A549 (cell line): ENCODE results near the gene ZFHX2. TPM values are rescaled to one million over a fixed set of nuclear protein-coding genes. Genes with fewer than 3 reads are reported as not detected.

Experiments
- ATAC-seq, 2 experiments: fragments of 200-7000 bp in 1 of 2; fragments of >200 bp in 1 of 2; cut with Nextera tagmentation in 1 of 2; cut with Tn5 transposase in 1 of 2; 3 replicates each; pipeline versions ENCODE4 v1.8.0 to v1.9.1; 2018 to 2020; ENCODE audit warnings: mild to moderate bottlenecking in 1 of 2, moderate library complexity in 1 of 2
- CTCF ChIA-PET: fragments of 300-600 bp; sonication (Branson Sonifier 250); formaldehyde crosslinking; extraction: SDS; loops from one replicate; lab custom pipeline; 2021; ENCODE audit warnings: antibody characterized with exemption, inconsistent platforms; lab: Yijun Ruan, JAX
- POLR2A ChIA-PET: fragments of 350-600 bp; formaldehyde crosslinking; extraction: SDS; loops from one replicate; lab custom pipeline; 2021; ENCODE audit warnings: antibody characterized with exemption, inconsistent platforms; lab: Yijun Ruan, JAX
- DNase-seq, 2 experiments: peaks; one replicate each; pipeline versions ENCODE4 v3.0.0 to v3.0.0-alpha.2; 2011 to 2016; ENCODE audit warnings: low read depth in 1 of 2, low spot score in 1 of 2
- FAIRE-seq: peaks from 2 replicates; lab custom pipeline; 2011; peaks lifted over from hg19 to GRCh38; lab: Jason Lieb, UNC
- H3K27ac ChIP-seq, 2 experiments: fragments of >200 bp; sonication (Bioruptor Twin); formaldehyde crosslinking; 3 replicates each; pipeline ENCODE4 v1.5.1; 2016 to 2017
- H3K4me1 ChIP-seq: fragments of >200 bp; sonication (Bioruptor Twin); formaldehyde crosslinking; 3 replicates; pipeline ENCODE4 v1.6.1; 2016
- H3K4me2 ChIP-seq: fragments of >200 bp; sonication (Bioruptor Twin); formaldehyde crosslinking; 3 replicates; pipeline ENCODE4 v1.6.1; 2016
- H3K4me3 ChIP-seq: fragments of >200 bp; sonication (Bioruptor Twin); formaldehyde crosslinking; 3 replicates; pipeline ENCODE4 v1.5.1; 2016
- H3K9me3 ChIP-seq: fragments of >200 bp; sonication (Bioruptor Twin); formaldehyde crosslinking; 3 replicates; pipeline ENCODE4 v1.6.1; 2016
- BHLHE40 ChIP-seq: IDR thresholded peaks from 2 replicates; pipeline ENCODE4 v1.6.1; 2012; ENCODE audit warnings: low read depth, low read length, inconsistent platforms
- CBX2 ChIP-seq: fragments of 200-600 bp; sonication (generic); IDR thresholded peaks from 2 replicates; pipeline ENCODE4 v1.6.1; 2016; ENCODE audit warnings: low read depth, mild to moderate bottlenecking, borderline replicate concordance
- CHD2 ChIP-seq: fragments of 150-350 bp; IDR thresholded peaks from 2 replicates; pipeline ENCODE4 v1.6.1; 2014; ENCODE audit warnings: low read length; ENCODE audit not compliant: partially characterized antibody
- FOSB ChIP-seq: fragments of 250-450 bp; sonication (Bioruptor Pico); IDR thresholded peaks from 2 replicates; pipeline ENCODE4 v1.5.0; 2020; ENCODE audit warnings: mild to moderate bottlenecking, moderate library complexity
- FOXS1 ChIP-seq: fragments of 250-450 bp; sonication (Bioruptor Pico); IDR thresholded peaks from 2 replicates; pipeline ENCODE4 v1.5.0; 2020; ENCODE audit warnings: mild to moderate bottlenecking, moderate library complexity
- MAZ ChIP-seq: fragments of 150-350 bp; IDR thresholded peaks from 2 replicates; pipeline ENCODE4 v1.6.1; 2014; ENCODE audit warnings: antibody characterized with exemption, low read depth, low read length, borderline replicate concordance
- MYC ChIP-seq: IDR thresholded peaks from 2 replicates; pipeline ENCODE4 v1.6.1; 2012; ENCODE audit warnings: mild to moderate bottlenecking, inconsistent platforms, low read length, improper control_type of control experiment, borderline replicate concordance
- NFE2L2 ChIP-seq: fragments of 150-350 bp; conservative IDR thresholded peaks from 2 replicates; pipeline ENCODE4 v1.6.1; 2014; ENCODE audit warnings: low read length
- RARB ChIP-seq: fragments of 250-450 bp; sonication (Bioruptor Pico); IDR thresholded peaks from 2 replicates; pipeline ENCODE4 v1.8.0; 2021; ENCODE audit warnings: mild to moderate bottlenecking, moderate library complexity
- RCOR1 ChIP-seq: fragments of 150-350 bp; IDR thresholded peaks from 2 replicates; pipeline ENCODE4 v1.6.1; 2014; ENCODE audit warnings: antibody characterized with exemption, low read length, low read depth
- RNF2 ChIP-seq: fragments of 200-600 bp; sonication (generic); IDR thresholded peaks from 2 replicates; pipeline ENCODE4 v1.6.1; 2016; ENCODE audit warnings: low read depth, mild to moderate bottlenecking, antibody characterized with exemption, moderate library complexity, borderline replicate concordance
- TP53 ChIP-seq: fragments of 250-450 bp; sonication (Bioruptor Pico); IDR thresholded peaks from 2 replicates; pipeline ENCODE4 v1.5.0; 2021; ENCODE audit warnings: mild to moderate bottlenecking, moderate library complexity
- ZC3H11A ChIP-seq: fragments of 450-650 bp; IDR thresholded peaks from 2 replicates; pipeline ENCODE4 v1.6.1; 2014; ENCODE audit warnings: antibody characterized with exemption, mild to moderate bottlenecking
- ZNF302 ChIP-seq: fragments of 250-450 bp; sonication (Bioruptor Pico); IDR thresholded peaks from 2 replicates; pipeline ENCODE4 v1.9.0; 2021; ENCODE audit warnings: inconsistent platforms, mild to moderate bottlenecking, moderate library complexity
- WGBS: methylation state at CpG from one replicate; pipeline ENCODE4 v1.1.6; 2017; ENCODE audit errors: missing lambda C conversion rate; 5-methylcytosine and 5-hydroxymethylcytosine counted together
- polyA plus RNA-seq, 4 experiments: library from polyadenylated mRNA; depleted of rRNA in 3 of 4; stranded (reverse); fragments of >200 nt; fragmentation: RNase III in 1 of 4; extraction: RNeasy Plus Mini Kit Qiagen cat#74134 plus additional on column Dnase treatment in 1 of 4; gene quantifications; 2 replicates in 3 of 4; 3 replicates in 1 of 4; pipeline ENCODE4 v1.2.3, GENCODE V29; 2011 to 2017
- TF ChIP-seq, protein P1 (sequence below): fragments of 250-450 bp; sonication (Bioruptor Pico); IDR thresholded peaks from 2 replicates; pipeline ENCODE4 v1.5.0; 2021; ENCODE audit warnings: mild to moderate bottlenecking, moderate library complexity, borderline replicate concordance
- TF ChIP-seq, protein P2 (sequence below): fragments of 150-350 bp; IDR thresholded peaks from 2 replicates; pipeline ENCODE4 v1.6.1; 2014; ENCODE audit warnings: low read depth, mild to moderate bottlenecking, low read length
- TF ChIP-seq, protein P3 (sequence below): fragments of >200 bp; sonication (Bioruptor Twin); formaldehyde crosslinking; IDR thresholded peaks from 2 replicates; pipeline ENCODE4 v1.6.1; 2016
- TF ChIP-seq, protein P4 (sequence below): fragments of >200 bp; sonication (Bioruptor Twin); formaldehyde crosslinking; IDR thresholded peaks from 3 replicates; pipeline ENCODE4 v1.6.1; 2016

The ZFHX2 gene
- polyA plus RNA-seq, 2 of the 4 experiments (the other 2 are of a cell fraction) = 0.34 to 1.1 TPM

DNA sequence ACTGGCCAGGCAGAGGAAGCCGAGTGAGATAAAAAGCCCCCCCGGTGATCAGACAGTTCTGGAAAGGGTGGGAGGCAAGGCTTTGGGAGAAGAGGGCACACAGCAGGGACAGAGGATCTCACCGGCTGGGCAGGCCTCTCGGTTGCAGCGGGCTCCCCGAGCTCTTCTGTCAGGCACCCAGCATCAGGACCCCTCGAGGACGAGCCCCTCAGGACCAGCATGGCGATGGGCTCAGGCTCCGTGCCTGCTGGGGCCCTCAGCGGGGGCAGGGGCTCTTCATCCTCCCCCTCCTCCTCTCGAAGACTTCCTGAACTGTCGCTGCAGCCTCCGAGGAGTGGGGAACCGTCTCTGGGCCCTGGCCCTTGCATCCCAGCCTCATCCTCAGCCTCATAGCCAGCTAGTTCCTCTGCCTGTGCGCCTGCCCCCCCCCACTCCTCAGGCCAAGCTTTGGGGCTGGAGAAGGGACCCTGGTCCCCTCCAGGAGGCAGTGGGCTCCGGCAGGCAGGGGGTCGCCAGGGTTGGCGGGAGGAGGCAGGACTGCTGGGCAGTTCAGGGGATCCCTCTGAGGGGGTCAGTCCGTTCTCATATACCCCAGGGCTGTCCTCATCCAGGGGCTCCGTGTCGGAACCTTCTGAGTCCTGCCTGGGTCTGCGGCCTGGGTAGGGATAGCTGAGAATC is 19.4 kb upstream of the ZFHX2 start:
- peaks cover 20% of the 10 kb centered on the region for H3K4me1 ChIP-seq
- H3K9me3 ChIP-seq = no peaks in the 10 kb centered on the region
- no peak overlapping the region for H3K4me3 ChIP-seq
- POLR2A ChIA-PET = no interaction called here
- FAIRE-seq = no peak
- CTCF ChIA-PET = interaction anchor here (0.9 to 19.0 kb wide), 6 partner anchors 11 to 94 kb away, joined by 3 to 553 read pairs (median 8); partner anchors contain the start of gene NGDN
- DNase-seq = no peak
- TF ChIP-seq RARB (CRISPR knock-in tag) (no peak), FOXS1 (CRISPR knock-in tag) (no peak), ZC3H11A (no peak), NFE2L2 (no peak), CBX2 (no peak), MAZ (no peak), RNF2 (no peak), ZNF302 (CRISPR knock-in tag) (no peak), FOSB (CRISPR knock-in tag) (no peak)
- TF ChIP-seq, protein P1, sequence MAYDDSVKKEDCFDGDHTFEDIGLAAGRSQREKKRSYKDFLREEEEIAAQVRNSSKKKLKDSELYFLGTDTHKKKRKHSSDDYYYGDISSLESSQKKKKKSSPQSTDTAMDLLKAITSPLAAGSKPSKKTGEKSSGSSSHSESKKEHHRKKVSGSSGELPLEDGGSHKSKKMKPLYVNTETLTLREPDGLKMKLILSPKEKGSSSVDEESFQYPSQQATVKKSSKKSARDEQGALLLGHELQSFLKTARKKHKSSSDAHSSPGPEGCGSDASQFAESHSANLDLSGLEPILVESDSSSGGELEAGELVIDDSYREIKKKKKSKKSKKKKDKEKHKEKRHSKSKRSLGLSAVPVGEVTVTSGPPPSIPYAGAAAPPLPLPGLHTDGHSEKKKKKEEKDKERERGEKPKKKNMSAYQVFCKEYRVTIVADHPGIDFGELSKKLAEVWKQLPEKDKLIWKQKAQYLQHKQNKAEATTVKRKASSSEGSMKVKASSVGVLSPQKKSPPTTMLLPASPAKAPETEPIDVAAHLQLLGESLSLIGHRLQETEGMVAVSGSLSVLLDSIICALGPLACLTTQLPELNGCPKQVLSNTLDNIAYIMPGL (CRISPR knock-in tag) = no peak
- ATAC-seq = no peak
- H3K27ac ChIP-seq = no peak overlapping the region
- no peak overlapping the region for H3K4me2 ChIP-seq
- WGBS = 80% methylated on average over 17 of the region's 23 CpGs

DNA sequence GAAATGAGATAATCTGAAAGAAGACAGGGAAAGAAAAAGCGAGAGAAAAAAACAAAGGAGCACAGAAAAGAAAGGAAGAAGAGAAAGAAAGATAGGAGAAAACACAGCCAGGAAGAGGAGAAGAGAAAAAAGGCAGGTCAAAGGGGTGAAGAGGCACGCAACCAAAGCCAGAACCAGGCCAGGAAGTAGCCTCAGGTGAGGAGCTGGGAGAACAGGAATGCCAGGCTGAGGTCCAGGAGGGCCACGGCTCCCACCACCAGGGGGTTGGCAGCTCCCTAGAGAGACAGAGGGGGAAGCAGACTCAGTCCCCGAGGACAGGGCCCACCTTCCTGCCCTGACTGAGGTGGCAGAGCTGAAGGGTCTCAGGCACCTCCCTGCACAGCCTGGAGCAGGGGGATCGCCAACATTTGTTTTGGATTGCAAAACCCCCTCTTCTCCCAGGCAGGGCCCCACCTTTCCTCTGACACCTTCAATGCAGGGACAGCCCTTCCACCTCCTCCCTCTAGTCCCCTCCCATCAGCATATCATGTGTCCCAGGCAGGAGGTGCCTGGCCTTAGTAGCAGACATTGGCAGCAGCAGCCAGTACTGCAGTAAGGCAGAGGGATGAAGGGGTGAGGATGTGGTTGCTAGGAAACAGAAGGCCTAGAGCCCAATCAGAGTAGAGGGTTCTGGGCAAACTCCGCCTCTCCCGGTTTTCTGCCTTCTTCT is 18.0 kb upstream of the ZFHX2 start:
- DNase-seq (peak in 1 of 2 experiments; percentile 52), FAIRE-seq (no peak), ATAC-seq (peak; percentile 15; a peak in 5 of 6 replicates)
- CTCF ChIA-PET = interaction anchor here (0.6 to 19.0 kb wide), 5 partner anchors 9 to 368 kb away, joined by 3 to 553 read pairs (median 4); partner anchors contain the start of genes JPH4 and NGDN
- 75% methylated on average over 7 of the region's 7 CpGs for WGBS
- Histone ChIP-seq H3K9me3 (no peaks in the 10 kb centered on the region), H3K27ac (peak overlapping the region in 1 of 2 experiments; percentile 53; a peak in 2 of 6 replicates), H3K4me3 (no peak overlapping the region), H3K4me2 (no peak overlapping the region), H3K4me1 (peaks cover 20% of the 10 kb centered on the region)
- POLR2A ChIA-PET = no interaction called here
- no peak for TF ChIP-seq TP53 (CRISPR knock-in tag)
- no peak for TF ChIP-seq BHLHE40
- TF ChIP-seq RARB (CRISPR knock-in tag) = no peak
- TF ChIP-seq RCOR1 = no peak
- TF ChIP-seq, protein P1 (CRISPR knock-in tag) = no peak
- TF ChIP-seq, protein P2, sequence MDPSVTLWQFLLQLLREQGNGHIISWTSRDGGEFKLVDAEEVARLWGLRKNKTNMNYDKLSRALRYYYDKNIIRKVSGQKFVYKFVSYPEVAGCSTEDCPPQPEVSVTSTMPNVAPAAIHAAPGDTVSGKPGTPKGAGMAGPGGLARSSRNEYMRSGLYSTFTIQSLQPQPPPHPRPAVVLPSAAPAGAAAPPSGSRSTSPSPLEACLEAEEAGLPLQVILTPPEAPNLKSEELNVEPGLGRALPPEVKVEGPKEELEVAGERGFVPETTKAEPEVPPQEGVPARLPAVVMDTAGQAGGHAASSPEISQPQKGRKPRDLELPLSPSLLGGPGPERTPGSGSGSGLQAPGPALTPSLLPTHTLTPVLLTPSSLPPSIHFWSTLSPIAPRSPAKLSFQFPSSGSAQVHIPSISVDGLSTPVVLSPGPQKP = no peak
- TF ChIP-seq MYC = no peak
- no peak for TF ChIP-seq CHD2
- TF ChIP-seq, protein P3, sequence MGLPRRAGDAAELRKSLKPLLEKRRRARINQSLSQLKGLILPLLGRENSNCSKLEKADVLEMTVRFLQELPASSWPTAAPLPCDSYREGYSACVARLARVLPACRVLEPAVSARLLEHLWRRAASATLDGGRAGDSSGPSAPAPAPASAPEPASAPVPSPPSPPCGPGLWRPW = no peak
- TF ChIP-seq, protein P4, sequence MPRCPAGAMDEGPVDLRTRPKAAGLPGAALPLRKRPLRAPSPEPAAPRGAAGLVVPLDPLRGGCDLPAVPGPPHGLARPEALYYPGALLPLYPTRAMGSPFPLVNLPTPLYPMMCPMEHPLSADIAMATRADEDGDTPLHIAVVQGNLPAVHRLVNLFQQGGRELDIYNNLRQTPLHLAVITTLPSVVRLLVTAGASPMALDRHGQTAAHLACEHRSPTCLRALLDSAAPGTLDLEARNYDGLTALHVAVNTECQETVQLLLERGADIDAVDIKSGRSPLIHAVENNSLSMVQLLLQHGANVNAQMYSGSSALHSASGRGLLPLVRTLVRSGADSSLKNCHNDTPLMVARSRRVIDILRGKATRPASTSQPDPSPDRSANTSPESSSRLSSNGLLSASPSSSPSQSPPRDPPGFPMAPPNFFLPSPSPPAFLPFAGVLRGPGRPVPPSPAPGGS = no peak
- TF ChIP-seq, all 56 proteins: peak for 0
